ENCODE data around the gene JARID2.
A peak's percentile ranks its signal among the peaks of the same experiment; 100 is the strongest.

Gene JARID2

GRCh38 chr6:15398633-15399275 lies 152.9 kb downstream of the JARID2 start:
- H2AFZ ChIP-seq: no peak overlapping the region
- H3K4me3 ChIP-seq (ENCODE audit: low read depth, low read length): no peak overlapping the region
- H3K79me2 ChIP-seq: peaks cover 37% of the 10 kb centered on the region
- no peaks in the 10 kb centered on the region for H3K27me3 ChIP-seq (ENCODE audit: control insufficient read depth, insufficient read depth, low read length)
- no peaks in the 10 kb centered on the region for H3K36me3 ChIP-seq (ENCODE audit: control insufficient read depth, insufficient read depth, low read length)
- H3K4me2 ChIP-seq (ENCODE audit: low read length): no peak overlapping the region
- H3K4me1 ChIP-seq: peaks cover 12% of the 10 kb centered on the region
- H3K27ac ChIP-seq: no peak overlapping the region
- H3K9ac ChIP-seq: no peak overlapping the region
- no peak for TF ChIP-seq CTCF (IDR thresholded peaks at IDR 0.05)
- H3K9me3 ChIP-seq (ENCODE audit: control insufficient read depth, low read length): no peaks in the 10 kb centered on the region

- Histone ChIP-seq H3K9ac (no peak overlapping the region), H3K9me3 (ENCODE audit: control insufficient read depth, low read length) (no peaks in the 10 kb centered on the region), H3K27me3 (ENCODE audit: control insufficient read depth, insufficient read depth, low read length) (no peaks in the 10 kb centered on the region), H3K4me2 (ENCODE audit: low read length) (peak overlapping the region; percentile 56), H3K4me1 (peaks cover 18% of the 10 kb centered on the region), H3K4me3 (ENCODE audit: low read depth, low read length) (peak overlapping the region; percentile 19), H3K27ac (peak overlapping the region; percentile 9), H2AFZ (peak overlapping the region; percentile 25), H3K36me3 (ENCODE audit: control insufficient read depth, insufficient read depth, low read length) (no peaks in the 10 kb centered on the region), H3K79me2 (peaks cover 26% of the 10 kb centered on the region)
- TF ChIP-seq CTCF (IDR thresholded peaks at IDR 0.05): no peak
Measured at GRCh38 chr6:15399641-15400470, 154.0 kb downstream of the JARID2 start.

GRCh38 chr6:15400572-15401004 lies 154.7 kb downstream of the JARID2 start:
- peaks cover 26% of the 10 kb centered on the region for H3K79me2 ChIP-seq
- no peak overlapping the region for H3K9ac ChIP-seq
- no peaks in the 10 kb centered on the region for H3K36me3 ChIP-seq (ENCODE audit: control insufficient read depth, insufficient read depth, low read length)
- TF ChIP-seq CTCF (IDR thresholded peaks at IDR 0.05): no peak
- H3K27me3 ChIP-seq (ENCODE audit: control insufficient read depth, insufficient read depth, low read length): no peaks in the 10 kb centered on the region
- H2AFZ ChIP-seq: no peak overlapping the region
- peak overlapping the region; percentile 56 for H3K4me2 ChIP-seq (ENCODE audit: low read length)
- H3K9me3 ChIP-seq (ENCODE audit: control insufficient read depth, low read length): no peaks in the 10 kb centered on the region
- peaks cover 18% of the 10 kb centered on the region for H3K4me1 ChIP-seq
- no peak overlapping the region for H3K4me3 ChIP-seq (ENCODE audit: low read depth, low read length)
- H3K27ac ChIP-seq: peak overlapping the region; percentile 8

- Histone ChIP-seq H3K27me3 (ENCODE audit: control insufficient read depth, insufficient read depth, low read length) (no peaks in the 10 kb centered on the region), H3K9ac (no peak overlapping the region), H2AFZ (no peak overlapping the region), H3K4me1 (peaks cover 18% of the 10 kb centered on the region), H3K36me3 (ENCODE audit: control insufficient read depth, insufficient read depth, low read length) (no peaks in the 10 kb centered on the region), H3K27ac (no peak overlapping the region), H3K4me2 (ENCODE audit: low read length) (no peak overlapping the region), H3K79me2 (peaks cover 26% of the 10 kb centered on the region), H3K4me3 (ENCODE audit: low read depth, low read length) (no peak overlapping the region), H3K9me3 (ENCODE audit: control insufficient read depth, low read length) (no peaks in the 10 kb centered on the region)
- TF ChIP-seq CTCF (IDR thresholded peaks at IDR 0.05): no peak
Measured at GRCh38 chr6:15401120-15401519, 155.3 kb downstream of the JARID2 start.

All from parathyroid adenoma (tissue), 2 donors.